Tibial nerve (tissue), 4 donors: ENCODE results near the gene MYH14.

Source experiments
- CTCF ChIP-seq, 5 experiments: fragments of 200-600 bp in 3 of 5; fragments of 450-650 bp in 2 of 5; sonication (generic) in 3 of 5; IDR thresholded peaks; one replicate each; pipeline ENCODE4 v1.5.1; 2016 to 2019; ENCODE audit warnings: antibody characterized with exemption in 5 of 5, mild to moderate bottlenecking in 3 of 5, moderate library complexity in 2 of 5
- EP300 ChIP-seq, 2 donors: sonication (generic); formaldehyde crosslinking; IDR thresholded peaks; one replicate each; pipeline ENCODE4 v1.6.1; 2017; ENCODE audit warnings: antibody characterized with exemption in 2 of 2, mild to moderate bottlenecking in 1 of 2
- POLR2A ChIP-seq, 2 donors: fragments of 450-650 bp; IDR thresholded peaks; one replicate each; pipeline ENCODE4 v1.6.1; 2017; ENCODE audit warnings: antibody characterized with exemption in 2 of 2, mild to moderate bottlenecking in 2 of 2, moderate library complexity in 2 of 2

- TF ChIP-seq CTCF (IDR thresholded peaks at IDR 0.05): no peak
- no peak for TF ChIP-seq POLR2A (IDR thresholded peaks at IDR 0.05)
- TF ChIP-seq EP300 (IDR thresholded peaks at IDR 0.05): no peak
Observed at GRCh38 chr19:50239921-50240590, 36.6 kb downstream of the MYH14 start.
